ENCODE results near the gene IYD.

GRCh38 chr6:150382171-150382570, 13.4 kb downstream of the IYD start:
- TF ChIP-seq CXXC5 (CRISPR knock-in tag; IDR thresholded peaks at IDR 0.05), result no peak
- no peak for TF ChIP-seq CTCF (IDR thresholded peaks at IDR 0.05 in 2 of 3, conservative IDR thresholded peaks at IDR 0.05 in 1 of 3; ENCODE audit: insufficient read depth in 2 of 3, low read depth in 1 of 3, low read length in 3 of 3)
- TF ChIP-seq REST (IDR thresholded peaks at IDR 0.05; ENCODE audit: borderline replicate concordance), result no peak
- no peak for TF ChIP-seq REST (CRISPR knock-in tag; IDR thresholded peaks at IDR 0.05; ENCODE audit: low read depth)
- TF ChIP-seq CREB1 (IDR thresholded peaks at IDR 0.05), result no peak
- TF ChIP-seq CREB1 (CRISPR knock-in tag; IDR thresholded peaks at IDR 0.05), result no peak
- no peak for TF ChIP-seq TAF1 (IDR thresholded peaks at IDR 0.05; ENCODE audit: control insufficient read depth, extremely low read depth, insufficient read depth, low read length, severe bottlenecking)

Data from K562 (cell line).